Activated CD8-positive, alpha-beta memory T cell treated with anti-CD3 and anti-CD28 coated beads, Interleukin-2, amount 50 U/mL, for 1 hour (primary cell): Measurements from ENCODE around the gene TBC1D7.

Source experiments
- DNase-seq: peaks from one replicate; pipeline ENCODE4 v3.0.0-alpha.2; 2020; ENCODE audit errors: extremely low read depth

The TBC1D7 gene

DNA sequence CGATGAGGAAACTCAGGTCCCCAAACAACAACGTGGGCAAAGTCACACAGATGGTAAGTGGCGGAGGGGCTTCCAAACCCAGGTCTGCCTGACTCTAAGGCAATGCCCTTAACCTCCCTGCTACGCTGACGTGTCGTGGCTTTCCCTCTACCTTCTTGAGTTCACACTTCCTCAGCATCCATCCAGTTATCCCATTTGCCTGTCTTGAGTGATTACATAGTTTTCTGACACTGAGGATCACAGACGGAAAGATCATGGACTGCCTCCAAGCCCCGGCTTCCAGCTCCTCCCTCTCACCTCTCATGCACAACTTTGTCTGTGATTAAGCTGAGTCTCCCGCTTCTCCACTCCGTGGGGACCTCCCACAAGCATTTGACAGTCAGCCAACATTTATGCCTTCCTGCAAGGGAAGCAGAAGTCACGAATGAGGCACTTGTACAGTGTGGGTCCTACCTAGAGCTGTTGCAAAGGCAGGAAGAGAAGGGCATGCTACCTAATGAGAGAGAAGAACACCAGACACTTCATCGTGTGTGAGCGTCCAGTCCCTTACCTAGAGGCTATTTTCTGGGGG is 33.8 kb downstream of the TBC1D7 start:
- no peak for DNase-seq

- DNase-seq: no peak
Measured at GRCh38 chr6:13292774-13293173, 35.6 kb downstream of the TBC1D7 start.

DNA sequence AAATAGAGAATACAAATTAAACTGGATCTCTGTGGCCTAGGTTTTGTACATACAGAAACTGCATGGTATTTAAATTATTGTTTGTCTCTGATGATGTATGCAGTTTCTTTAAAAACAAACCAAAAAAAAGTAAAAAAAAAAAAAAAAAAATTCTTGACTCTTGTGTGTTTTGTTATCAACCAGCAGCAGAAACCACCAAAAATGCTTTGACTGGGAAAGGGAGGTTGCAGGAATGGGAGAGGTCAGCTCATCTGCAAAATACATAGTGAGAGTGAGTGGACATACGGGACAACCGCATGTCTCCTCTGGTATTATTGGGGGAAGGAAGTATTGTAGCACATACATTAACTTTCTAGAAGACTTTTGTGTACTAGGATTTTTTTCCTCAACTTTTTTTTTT is 38.0 kb downstream of the TBC1D7 start:
- no peak for DNase-seq

- no peak for DNase-seq
Measured at GRCh38 chr6:13289789-13290318, 38.5 kb downstream of the TBC1D7 start.

GRCh38 chr6:13288969-13289391 is 39.4 kb downstream of the TBC1D7 start:
- DNase-seq: no peak

GRCh38 chr6:13288481-13288880 is 39.9 kb downstream of the TBC1D7 start:
- DNase-seq: no peak

- no peak for DNase-seq
Measured at GRCh38 chr6:13287104-13287503, 41.2 kb downstream of the TBC1D7 start.

- DNase-seq: no peak
Measured at GRCh38 chr6:13286181-13286580, 42.2 kb downstream of the TBC1D7 start.

DNA sequence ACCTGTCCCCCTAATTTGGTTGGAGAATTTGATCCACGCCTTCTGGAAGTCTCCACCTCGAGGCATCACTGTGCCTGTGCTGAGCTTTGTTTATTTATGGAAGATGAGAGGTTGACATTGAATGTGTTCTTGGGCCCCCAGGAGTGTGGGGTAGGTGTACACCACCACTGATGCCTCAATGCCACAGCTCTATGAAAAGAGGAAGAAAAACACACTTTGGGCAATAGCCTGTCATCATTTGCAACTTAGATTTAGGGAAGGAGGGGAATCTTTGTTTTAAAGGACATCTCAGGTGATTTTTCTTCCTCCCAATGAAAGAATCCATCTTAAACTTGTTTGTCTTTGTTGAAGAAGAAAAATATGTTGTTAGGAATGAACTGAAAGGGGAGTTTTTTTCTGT is 42.6 kb downstream of the TBC1D7 start:
- no peak for DNase-seq

DNA sequence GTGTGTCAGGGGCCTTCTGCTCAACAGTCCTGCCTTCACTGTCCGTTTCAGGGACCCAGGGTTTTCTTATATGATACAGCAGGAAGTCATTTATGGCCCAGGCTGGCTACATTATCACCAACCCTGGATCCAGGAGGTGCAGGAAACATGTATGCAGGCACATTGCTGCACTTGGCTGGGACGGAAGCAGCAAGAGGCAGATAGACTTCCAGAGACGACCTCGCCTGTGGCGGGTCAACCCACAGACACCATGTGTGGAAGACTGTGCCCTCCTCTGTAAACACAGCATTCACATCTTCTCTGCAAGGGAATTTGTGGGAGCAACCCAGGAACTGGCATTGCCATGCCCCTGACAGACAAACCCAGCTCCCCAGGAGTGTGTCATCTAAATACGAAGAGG is 43.7 kb downstream of the TBC1D7 start:
- DNase-seq: no peak

- no peak for DNase-seq
Measured at GRCh38 chr6:13283331-13283730, 45.0 kb downstream of the TBC1D7 start.

DNA sequence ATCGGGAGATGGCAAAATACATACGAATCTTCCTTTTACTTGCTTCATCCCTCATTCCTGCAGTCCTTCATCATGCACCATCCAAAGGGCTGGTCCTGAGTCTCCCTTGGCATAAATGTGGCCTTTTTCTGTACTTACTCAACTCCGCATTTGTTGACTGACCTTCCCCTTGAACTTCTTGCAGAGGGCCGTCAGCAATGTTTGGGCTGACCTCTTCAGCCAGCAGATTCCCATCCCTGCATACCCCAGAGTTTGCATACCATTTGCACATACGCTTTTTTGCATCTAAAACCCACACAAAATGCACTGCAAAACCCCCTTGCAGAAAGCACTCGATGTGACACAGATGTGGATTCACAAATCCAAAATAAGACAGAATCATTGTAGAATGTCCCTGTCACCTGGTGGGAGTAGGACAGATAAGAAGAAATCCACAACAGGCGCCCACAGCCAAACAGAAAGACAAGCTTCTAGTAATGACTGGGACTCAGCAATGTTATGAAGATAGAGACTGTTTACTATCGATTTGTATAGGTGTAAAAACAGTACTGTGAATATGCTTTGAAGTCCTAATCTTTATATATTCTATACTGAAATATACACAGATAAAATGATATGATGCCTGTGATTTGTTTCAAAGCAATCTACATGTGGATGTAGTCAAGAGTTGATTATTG is 45.8 kb downstream of the TBC1D7 start:
- DNase-seq: no peak

GRCh38 chr6:13281686-13282085 is 46.7 kb downstream of the TBC1D7 start:
- DNase-seq: no peak

DNA sequence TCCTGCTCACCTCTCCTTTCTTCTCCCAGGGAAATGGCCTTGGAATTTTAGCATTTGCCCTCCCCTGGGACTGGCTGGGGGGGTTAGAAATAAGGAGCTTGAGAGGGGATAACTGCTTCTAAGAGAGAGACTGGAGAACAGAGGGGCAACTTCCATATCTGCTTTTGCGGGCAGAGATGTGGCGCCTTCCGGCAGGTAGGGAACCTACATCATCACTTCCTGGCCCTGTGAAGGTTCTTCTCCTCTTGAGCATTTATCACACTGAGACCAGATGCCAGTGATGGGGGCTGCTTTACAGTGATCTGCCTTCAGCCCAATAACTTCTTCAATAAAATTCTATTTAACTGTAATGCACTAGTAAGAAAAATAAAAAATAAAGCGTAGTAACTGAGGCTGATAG is 48.1 kb downstream of the TBC1D7 start:
- no peak for DNase-seq

- no peak for DNase-seq
Measured at GRCh38 chr6:13278991-13279390, 49.3 kb downstream of the TBC1D7 start.

GRCh38 chr6:13278164-13278563 is 50.2 kb downstream of the TBC1D7 start:
- no peak for DNase-seq

GRCh38 chr6:13277231-13277630 is 51.1 kb downstream of the TBC1D7 start:
- no peak for DNase-seq

DNA sequence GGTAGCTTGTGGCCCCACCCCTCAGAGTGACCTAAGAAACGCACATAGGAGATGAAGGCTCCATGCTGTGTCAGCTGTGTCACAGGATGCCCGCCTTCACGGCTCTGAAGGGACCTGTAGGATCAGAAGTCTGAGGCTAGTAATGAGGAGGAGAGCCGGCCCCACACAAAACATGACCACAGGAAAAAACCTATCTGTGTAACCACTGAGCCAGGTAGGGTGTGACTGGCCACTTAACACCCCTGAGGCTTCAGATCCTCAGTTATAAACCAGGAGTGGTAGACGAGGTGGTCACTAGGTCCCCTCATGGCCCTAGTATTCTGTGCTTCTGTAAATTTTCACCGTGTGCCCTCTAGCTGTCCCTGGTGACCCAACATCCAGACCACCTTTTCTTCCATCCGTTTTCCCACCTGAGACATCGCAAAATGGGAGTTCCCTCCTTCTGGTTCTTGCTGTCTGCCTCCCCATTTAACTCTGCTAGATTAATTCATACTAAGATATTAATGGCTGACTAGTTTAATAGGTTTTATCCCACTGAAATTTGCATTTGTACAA is 52.8 kb downstream of the TBC1D7 start:
- DNase-seq: no peak

DNA sequence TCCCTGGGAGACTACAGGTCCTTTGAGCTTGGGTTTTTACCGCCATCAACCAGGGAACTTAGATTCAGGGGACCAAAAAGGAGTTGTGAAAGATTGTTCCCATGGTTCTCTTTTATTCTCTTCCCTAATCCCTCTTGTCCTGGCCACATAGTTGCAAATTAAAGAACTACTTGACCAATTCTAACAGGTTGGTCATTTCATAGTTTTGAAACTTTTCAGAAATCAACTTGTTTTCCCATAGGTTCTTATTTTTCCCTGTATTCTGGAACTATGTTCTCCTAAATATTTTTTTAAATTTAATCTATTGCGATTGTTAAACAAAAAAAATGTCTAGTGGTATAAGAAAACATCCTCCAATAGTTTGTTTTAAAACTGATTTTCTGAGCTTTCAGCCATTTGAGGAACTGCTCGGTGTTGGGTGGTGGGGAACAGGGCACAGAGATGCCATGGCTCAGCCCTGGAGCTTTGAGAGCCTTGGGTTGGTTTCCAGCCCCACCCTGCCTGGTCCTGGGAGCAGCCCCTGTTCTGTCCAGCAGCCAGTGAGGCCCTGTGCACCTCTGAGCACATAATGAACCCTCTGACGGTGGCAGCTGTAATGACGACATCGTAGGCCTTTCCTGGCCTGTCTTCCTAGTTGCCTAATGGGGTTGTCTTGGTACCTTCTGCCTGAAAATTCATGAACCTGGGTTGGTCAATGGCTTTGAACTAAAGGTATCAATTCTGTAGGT is 53.5 kb downstream of the TBC1D7 start:
- DNase-seq: no peak

GRCh38 chr6:13273931-13274706 is 54.2 kb downstream of the TBC1D7 start:
- DNase-seq: peak; percentile 28

DNA sequence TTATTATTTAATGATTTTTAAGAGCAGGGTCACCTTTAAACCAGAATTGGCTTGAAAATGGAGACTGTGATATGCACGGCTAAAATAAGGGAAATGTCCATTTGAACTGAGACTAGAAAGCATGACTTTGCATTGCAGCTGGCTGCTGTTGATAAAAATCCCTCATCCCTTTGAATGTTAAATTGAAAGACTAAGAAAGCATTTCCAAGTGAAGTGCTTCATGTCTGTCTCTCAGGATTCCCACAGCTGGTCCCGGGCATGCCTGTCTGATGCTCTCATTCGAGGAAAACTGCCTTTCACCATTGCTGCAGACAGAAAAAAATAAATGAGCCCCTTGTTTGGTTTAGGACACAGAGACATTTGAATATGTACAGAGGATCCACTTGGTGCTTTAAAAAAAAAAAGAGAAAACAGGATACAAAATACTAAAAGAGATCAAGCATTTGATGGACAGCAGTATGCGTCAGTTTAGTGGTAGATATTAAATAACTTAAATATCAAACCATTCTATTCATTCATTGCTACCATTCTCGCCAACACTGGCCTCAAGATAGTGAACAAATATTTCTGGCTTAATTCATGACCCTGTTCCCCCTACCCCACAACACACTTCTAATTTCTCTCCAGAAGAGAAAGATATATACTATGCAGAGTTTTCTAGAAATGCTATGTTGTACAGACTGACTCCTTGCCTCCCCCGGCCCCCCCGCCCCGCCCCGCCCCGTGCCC is 55.0 kb downstream of the TBC1D7 start:
- DNase-seq: no peak
